H1 (cell line): ENCODE data around the gene ZBED6. TPM values are rescaled to one million over a fixed set of nuclear protein-coding genes. Genes with fewer than 3 reads are reported as not detected.

Experiments used
- BRCA1 ChIP-seq: IDR thresholded peaks from 2 replicates; pipeline ENCODE4 v1.6.1; 2012; ENCODE audit warnings: low read depth, low read length, improper control_type of control experiment
- CTBP2 ChIP-seq: IDR thresholded peaks from 2 replicates; pipeline ENCODE4 v1.7.0; 2011; ENCODE audit warnings: borderline replicate concordance, mild to moderate bottlenecking, moderate library complexity, mixed read lengths, low read length; ENCODE audit not compliant: insufficient read depth, insufficient read length
- polyA plus RNA-seq, 7 experiments: library from polyadenylated mRNA; depleted of rRNA in 3 of 7; stranded (reverse) in 5 of 7; unstranded in 2 of 7; fragments of >200 nt in 5 of 7; fragments of 200-250 nt in 2 of 7; gene quantifications; 1 replicate in 5 of 7; 2 replicates in 1 of 7; 4 replicates in 1 of 7; pipeline versions ENCODE4 v1.2.1 to v1.2.3, GENCODE V29; 2011 to 2013; ENCODE audit warnings: missing spikeins in 2 of 7, mixed read lengths in 2 of 7
- total RNA-seq: library from RNA; stranded (reverse); fragmentation: NEBNext Ultra II Directional; extraction: Animal tissue kit (Norgen Biotek cat#: 25700); gene quantifications from 2 replicates; pipeline ENCODE4 v1.2.1, GENCODE V29; 2021
- TF ChIP-seq, protein P1 (sequence below): fragments of 300-600 bp; sonication (generic); IDR thresholded peaks from 2 replicates; pipeline ENCODE4 v1.7.1; 2012; ENCODE audit warnings: low read length, moderate library complexity, mild to moderate bottlenecking, inconsistent platforms; ENCODE audit not compliant: insufficient replicate concordance

ZBED6 gene
- total and polyA plus RNA-seq, 2 of the 8 experiments (the other 6 are each of a cell fraction or from before 2014, with no cell fraction given), result 1.4 to 25.9 TPM

DNA sequence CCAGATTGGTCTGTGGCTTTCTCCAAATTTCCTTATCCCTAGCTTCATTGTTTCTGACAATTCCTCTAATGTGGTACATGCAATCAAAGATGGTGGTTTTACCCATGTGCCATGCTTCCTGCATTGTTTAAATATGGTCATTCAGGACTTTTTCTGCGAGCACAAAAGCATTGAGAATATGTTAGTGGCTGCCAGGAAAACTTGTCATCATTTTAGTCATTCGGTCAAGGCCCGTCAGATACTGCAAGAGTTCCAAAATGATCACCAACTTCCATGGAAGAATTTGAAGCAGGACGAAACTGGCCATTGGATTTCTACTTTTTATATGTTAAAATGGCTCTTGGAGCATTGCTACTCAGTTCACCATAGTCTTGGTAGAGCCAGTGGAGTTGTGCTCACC is 3.7 kb downstream of the ZBED6 start (continued):
- TF ChIP-seq, protein P1, sequence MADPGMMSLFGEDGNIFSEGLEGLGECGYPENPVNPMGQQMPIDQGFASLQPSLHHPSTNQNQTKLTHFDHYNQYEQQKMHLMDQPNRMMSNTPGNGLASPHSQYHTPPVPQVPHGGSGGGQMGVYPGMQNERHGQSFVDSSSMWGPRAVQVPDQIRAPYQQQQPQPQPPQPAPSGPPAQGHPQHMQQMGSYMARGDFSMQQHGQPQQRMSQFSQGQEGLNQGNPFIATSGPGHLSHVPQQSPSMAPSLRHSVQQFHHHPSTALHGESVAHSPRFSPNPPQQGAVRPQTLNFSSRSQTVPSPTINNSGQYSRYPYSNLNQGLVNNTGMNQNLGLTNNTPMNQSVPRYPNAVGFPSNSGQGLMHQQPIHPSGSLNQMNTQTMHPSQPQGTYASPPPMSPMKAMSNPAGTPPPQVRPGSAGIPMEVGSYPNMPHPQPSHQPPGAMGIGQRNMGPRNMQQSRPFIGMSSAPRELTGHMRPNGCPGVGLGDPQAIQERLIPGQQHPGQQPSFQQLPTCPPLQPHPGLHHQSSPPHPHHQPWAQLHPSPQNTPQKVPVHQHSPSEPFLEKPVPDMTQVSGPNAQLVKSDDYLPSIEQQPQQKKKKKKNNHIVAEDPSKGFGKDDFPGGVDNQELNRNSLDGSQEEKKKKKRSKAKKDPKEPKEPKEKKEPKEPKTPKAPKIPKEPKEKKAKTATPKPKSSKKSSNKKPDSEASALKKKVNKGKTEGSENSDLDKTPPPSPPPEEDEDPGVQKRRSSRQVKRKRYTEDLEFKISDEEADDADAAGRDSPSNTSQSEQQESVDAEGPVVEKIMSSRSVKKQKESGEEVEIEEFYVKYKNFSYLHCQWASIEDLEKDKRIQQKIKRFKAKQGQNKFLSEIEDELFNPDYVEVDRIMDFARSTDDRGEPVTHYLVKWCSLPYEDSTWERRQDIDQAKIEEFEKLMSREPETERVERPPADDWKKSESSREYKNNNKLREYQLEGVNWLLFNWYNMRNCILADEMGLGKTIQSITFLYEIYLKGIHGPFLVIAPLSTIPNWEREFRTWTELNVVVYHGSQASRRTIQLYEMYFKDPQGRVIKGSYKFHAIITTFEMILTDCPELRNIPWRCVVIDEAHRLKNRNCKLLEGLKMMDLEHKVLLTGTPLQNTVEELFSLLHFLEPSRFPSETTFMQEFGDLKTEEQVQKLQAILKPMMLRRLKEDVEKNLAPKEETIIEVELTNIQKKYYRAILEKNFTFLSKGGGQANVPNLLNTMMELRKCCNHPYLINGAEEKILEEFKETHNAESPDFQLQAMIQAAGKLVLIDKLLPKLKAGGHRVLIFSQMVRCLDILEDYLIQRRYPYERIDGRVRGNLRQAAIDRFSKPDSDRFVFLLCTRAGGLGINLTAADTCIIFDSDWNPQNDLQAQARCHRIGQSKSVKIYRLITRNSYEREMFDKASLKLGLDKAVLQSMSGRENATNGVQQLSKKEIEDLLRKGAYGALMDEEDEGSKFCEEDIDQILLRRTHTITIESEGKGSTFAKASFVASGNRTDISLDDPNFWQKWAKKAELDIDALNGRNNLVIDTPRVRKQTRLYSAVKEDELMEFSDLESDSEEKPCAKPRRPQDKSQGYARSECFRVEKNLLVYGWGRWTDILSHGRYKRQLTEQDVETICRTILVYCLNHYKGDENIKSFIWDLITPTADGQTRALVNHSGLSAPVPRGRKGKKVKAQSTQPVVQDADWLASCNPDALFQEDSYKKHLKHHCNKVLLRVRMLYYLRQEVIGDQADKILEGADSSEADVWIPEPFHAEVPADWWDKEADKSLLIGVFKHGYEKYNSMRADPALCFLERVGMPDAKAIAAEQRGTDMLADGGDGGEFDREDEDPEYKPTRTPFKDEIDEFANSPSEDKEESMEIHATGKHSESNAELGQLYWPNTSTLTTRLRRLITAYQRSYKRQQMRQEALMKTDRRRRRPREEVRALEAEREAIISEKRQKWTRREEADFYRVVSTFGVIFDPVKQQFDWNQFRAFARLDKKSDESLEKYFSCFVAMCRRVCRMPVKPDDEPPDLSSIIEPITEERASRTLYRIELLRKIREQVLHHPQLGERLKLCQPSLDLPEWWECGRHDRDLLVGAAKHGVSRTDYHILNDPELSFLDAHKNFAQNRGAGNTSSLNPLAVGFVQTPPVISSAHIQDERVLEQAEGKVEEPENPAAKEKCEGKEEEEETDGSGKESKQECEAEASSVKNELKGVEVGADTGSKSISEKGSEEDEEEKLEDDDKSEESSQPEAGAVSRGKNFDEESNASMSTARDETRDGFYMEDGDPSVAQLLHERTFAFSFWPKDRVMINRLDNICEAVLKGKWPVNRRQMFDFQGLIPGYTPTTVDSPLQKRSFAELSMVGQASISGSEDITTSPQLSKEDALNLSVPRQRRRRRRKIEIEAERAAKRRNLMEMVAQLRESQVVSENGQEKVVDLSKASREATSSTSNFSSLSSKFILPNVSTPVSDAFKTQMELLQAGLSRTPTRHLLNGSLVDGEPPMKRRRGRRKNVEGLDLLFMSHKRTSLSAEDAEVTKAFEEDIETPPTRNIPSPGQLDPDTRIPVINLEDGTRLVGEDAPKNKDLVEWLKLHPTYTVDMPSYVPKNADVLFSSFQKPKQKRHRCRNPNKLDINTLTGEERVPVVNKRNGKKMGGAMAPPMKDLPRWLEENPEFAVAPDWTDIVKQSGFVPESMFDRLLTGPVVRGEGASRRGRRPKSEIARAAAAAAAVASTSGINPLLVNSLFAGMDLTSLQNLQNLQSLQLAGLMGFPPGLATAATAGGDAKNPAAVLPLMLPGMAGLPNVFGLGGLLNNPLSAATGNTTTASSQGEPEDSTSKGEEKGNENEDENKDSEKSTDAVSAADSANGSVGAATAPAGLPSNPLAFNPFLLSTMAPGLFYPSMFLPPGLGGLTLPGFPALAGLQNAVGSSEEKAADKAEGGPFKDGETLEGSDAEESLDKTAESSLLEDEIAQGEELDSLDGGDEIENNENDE, result no peak
- TF ChIP-seq CTBP2 (no peak), BRCA1 (no peak)
